Measurements from ENCODE around the gene ECSCR. TPM values are rescaled to one million over a fixed set of nuclear protein-coding genes. Genes with fewer than 3 reads are reported as not detected.
"Not testable (repeated sequence)": the region's sequence is repeated elsewhere in the genome, so short reads cannot be mapped to it uniquely, and the experiment has no call there.

The ECSCR gene
- total RNA-seq, 6 experiments from 2014 or later, result 1.2 to 5.1 (median 2.3) TPM

- no peaks in the 10 kb centered on the region for H3K27me3 ChIP-seq
- WGBS (ENCODE audit: insufficient coverage, low coverage, low lambda C conversion rate, missing lambda C conversion rate), result 82% methylated on average over 4 of the region's 7 CpGs
- no peaks in the 10 kb centered on the region for H3K4me1 ChIP-seq
- H3K36me3 ChIP-seq, result no peaks in the 10 kb centered on the region
- ATAC-seq (no peak), DNase-seq (no peak)
- no peak overlapping the region for H3K27ac ChIP-seq
- no peaks in the 10 kb centered on the region for H3K9me3 ChIP-seq
- intact Hi-C loops (cut with DNase I), result no loop called here
- TF ChIP-seq POLR2A (IDR thresholded peaks at IDR 0.05) (no peak), CTCF (IDR thresholded peaks at IDR 0.05) (no peak)
- H3K4me3 ChIP-seq, result no peak overlapping the region
These were observed 23.7 kb upstream of the ECSCR start for GRCh38 chr5:139486201-139486600.

- H3K9me3 ChIP-seq; DNase-seq; H3K4me1 ChIP-seq; H3K36me3 ChIP-seq; H3K4me3 ChIP-seq; intact Hi-C loops (cut with DNase I); ATAC-seq; H3K27me3 ChIP-seq: not testable (repeated sequence)
- peak overlapping the region; percentile 56 to 85 (median 76) for H3K27ac ChIP-seq
- 57% methylated on average over 4 of the region's 6 CpGs for WGBS (ENCODE audit: insufficient coverage, low coverage, low lambda C conversion rate, missing lambda C conversion rate)
These were observed 20.3 kb upstream of the ECSCR start for GRCh38 chr5:139482890-139483208.

GRCh38 chr5:139482050-139482889 is 19.7 kb upstream of the ECSCR start, which contains the start of gene STING1:
Gene STING1 (minus strand): TSS chr5:139482758. CDS start chr5:139481704, 1,054 bp downstream.
- no peaks in the 10 kb centered on the region for H3K4me1 ChIP-seq
- DNase-seq, result peak; percentile 55 to 65 (median 62)
- ATAC-seq, result peak; percentile 51 to 63 (median 57)

GRCh38 chr5:139481580-139482049 is 19.1 kb upstream of the ECSCR start:
- H3K9me3 ChIP-seq, result no peaks in the 10 kb centered on the region
- WGBS (ENCODE audit: insufficient coverage, low coverage, low lambda C conversion rate, missing lambda C conversion rate), result no CpG with 5 or more reads among the region's 5 CpGs
- intact Hi-C loops (cut with DNase I), result no loop called here
- DNase-seq (no peak), ATAC-seq (peak; percentile 13 to 51 (median 32))
- H3K4me3 ChIP-seq, result peak overlapping the region; percentile 33 to 44 (median 41)
- no peaks in the 10 kb centered on the region for H3K27me3 ChIP-seq
- TF ChIP-seq POLR2A (IDR thresholded peaks at IDR 0.05) (no peak), CTCF (IDR thresholded peaks at IDR 0.05) (no peak)
- H3K36me3 ChIP-seq, result no peaks in the 10 kb centered on the region
- peak overlapping the region; percentile 56 to 85 (median 76) for H3K27ac ChIP-seq
- no peaks in the 10 kb centered on the region for H3K4me1 ChIP-seq

More at GRCh38 chr5:139482050-139482889, 19.7 kb upstream of the ECSCR start, which contains the start of gene STING1:
- 33% methylated on average over 10 of the region's 19 CpGs for WGBS (ENCODE audit: insufficient coverage, low coverage, low lambda C conversion rate, missing lambda C conversion rate)
- Histone ChIP-seq H3K27ac (peak within 1 kb of the TSS; percentile 56 to 85 (median 76)), H3K4me3 (peak within 1 kb of the TSS; percentile 33 to 44 (median 41)), H3K36me3 (no peaks in the 10 kb centered on the region), H3K27me3 (no peaks in the 10 kb centered on the region), H3K9me3 (no peaks in the 10 kb centered on the region)
- intact Hi-C loops (cut with DNase I), result no loop called here
- no peak for TF ChIP-seq CTCF (IDR thresholded peaks at IDR 0.05)
- no peak for TF ChIP-seq POLR2A (IDR thresholded peaks at IDR 0.05)

GRCh38 chr5:139481122-139481533 is 18.6 kb upstream of the ECSCR start:
- ATAC-seq, result peak in 2 of 4 donors; percentile 5 to 8
- H3K4me1 ChIP-seq, result no peaks in the 10 kb centered on the region

GRCh38 chr5:139479729-139480128 is 17.2 kb upstream of the ECSCR start:
- H3K9me3 ChIP-seq; H3K27ac ChIP-seq; H3K4me3 ChIP-seq; H3K27me3 ChIP-seq; H3K4me1 ChIP-seq; intact Hi-C loops (cut with DNase I); DNase-seq; ATAC-seq; H3K36me3 ChIP-seq: not testable (repeated sequence)
- WGBS (ENCODE audit: insufficient coverage, low coverage, low lambda C conversion rate, missing lambda C conversion rate), result 86% methylated on average over 3 of the region's 4 CpGs

More at GRCh38 chr5:139481122-139481533, 18.6 kb upstream of the ECSCR start:
- no peaks in the 10 kb centered on the region for H3K9me3 ChIP-seq
- DNase-seq, result no peak
- H3K36me3 ChIP-seq, result no peaks in the 10 kb centered on the region
- intact Hi-C loops (cut with DNase I), result no loop called here
- no CpG with 5 or more reads among the region's 12 CpGs for WGBS (ENCODE audit: insufficient coverage, low coverage, low lambda C conversion rate, missing lambda C conversion rate)
- H3K27ac ChIP-seq, result peak overlapping the region; percentile 56 to 85 (median 76)
- H3K27me3 ChIP-seq, result no peaks in the 10 kb centered on the region
- H3K4me3 ChIP-seq, result peak overlapping the region; percentile 33 to 44 (median 41)
- TF ChIP-seq POLR2A (IDR thresholded peaks at IDR 0.05), result no peak

- DNase-seq; H3K36me3 ChIP-seq; intact Hi-C loops (cut with DNase I); H3K9me3 ChIP-seq; H3K4me3 ChIP-seq; H3K4me1 ChIP-seq; H3K27me3 ChIP-seq; H3K27ac ChIP-seq: not testable (repeated sequence)
- WGBS (ENCODE audit: insufficient coverage, low coverage, low lambda C conversion rate, missing lambda C conversion rate), result 56% methylated on average over 9 of the region's 9 CpGs
- peak in 2 of 4 donors; percentile 11 to 24 for ATAC-seq
These were observed 16.3 kb upstream of the ECSCR start for GRCh38 chr5:139478657-139479423.

Measured in right lobe of liver (tissue), 6 donors.